HCT116 (cell line): Measurements from ENCODE around the gene ZNRF2. TPM values are rescaled to one million over a fixed set of nuclear protein-coding genes. Genes with fewer than 3 reads are reported as not detected.

Source experiments
- ATAC-seq: fragments of 200-7000 bp; cut with Tn5 transposase; 2 replicates; pipeline ENCODE4 v1.9.1; 2020; ENCODE audit warnings: mild to moderate bottlenecking, moderate library complexity
- BruUV-seq: library from RNA; stranded (reverse); fragments of 400-500 nt; replicated peaks from 2 replicates; lab custom pipeline; 2021; lab: Mats Ljungman, UMichigan
- CTCF ChIA-PET: fragments of 300-600 bp; sonication (Branson Sonifier 250); formaldehyde crosslinking; loops from one replicate; lab custom pipeline; 2021; ENCODE audit warnings: antibody characterized with exemption; lab: Charles Lee
- POLR2A ChIA-PET: fragments of 300-600, 350-600 bp; sonication (Branson Sonifier 250); formaldehyde crosslinking; loops from one replicate; lab custom pipeline; 2021; ENCODE audit warnings: antibody characterized with exemption; lab: Charles Lee
- RAD21 ChIA-PET, 2 experiments: fragments of 300-600 bp; sonication (Branson Sonifier 250); formaldehyde crosslinking; loops; one replicate each; lab custom pipeline; 2023; ENCODE audit warnings: low total read pairs in 2 of 2; ENCODE audit not compliant: uncharacterized antibody in 2 of 2, unreplicated experiment in 2 of 2, low non-redundant PET in 1 of 2; lab: Charles Lee
- DNase-seq: peaks from one replicate; pipeline ENCODE4 v3.0.0-alpha.2; 2010; ENCODE audit warnings: low read depth, low spot score
- H2AFZ ChIP-seq: fragments of 200-600 bp; shearing (Covaris generic), sonication (generic); 2 replicates; pipeline ENCODE4 v1.6.1; 2017; ENCODE audit warnings: low read depth, mixed run types, mixed read lengths, antibody characterized with exemption, low read length; ENCODE audit not compliant: poor library complexity, severe bottlenecking
- H3K27ac ChIP-seq: 2 replicates; pipeline ENCODE4 v1.5.1; 2012; ENCODE audit warnings: low read depth, low read length
- H3K27me3 ChIP-seq: fragments of 200-600 bp; sonication (generic); 2 replicates; pipeline ENCODE4 v1.6.1; 2016; ENCODE audit warnings: mixed run types, low read length, mixed read lengths; ENCODE audit not compliant: insufficient read depth
- H3K36me3 ChIP-seq, 2 experiments: fragments of 200-500 bp in 1 of 2; fragments of 200-600 bp in 1 of 2; sonication (Bioruptor generic) in 1 of 2; sonication (generic) in 1 of 2; 2 replicates each; pipeline versions ENCODE4 v1.5.1 to v1.6.1; 2014 to 2016; ENCODE audit warnings: low read length in 2 of 2, inconsistent platforms in 1 of 2, mixed read lengths in 1 of 2, mixed run types in 1 of 2; ENCODE audit not compliant: insufficient read depth in 2 of 2, control insufficient read depth in 1 of 2
- H3K4me1 ChIP-seq, 2 experiments: fragments of 200-600 bp in 1 of 2; sonication (generic) in 1 of 2; 2 replicates each; pipeline versions ENCODE4 v1.5.1 to v1.6.1; 2012 to 2017; ENCODE audit warnings: low read length in 2 of 2, inconsistent platforms in 1 of 2, mild to moderate bottlenecking in 1 of 2, mixed read lengths in 1 of 2, mixed run types in 1 of 2, moderate library complexity in 1 of 2; ENCODE audit not compliant: insufficient read depth in 2 of 2, control insufficient read depth in 1 of 2
- H3K4me2 ChIP-seq: fragments of 200-600 bp; sonication (generic); 2 replicates; pipeline ENCODE4 v1.6.1; 2017; ENCODE audit warnings: mixed run types, low read length, mixed read lengths
- H3K4me3 ChIP-seq, 2 experiments: fragments of 200-600 bp in 1 of 2; sonication (generic) in 1 of 2; replicated peaks in 1 of 2; 2 replicates each; pipeline ENCODE4 v1.5.1; 2011 to 2016; ENCODE audit warnings: low read length in 2 of 2, control low read depth in 1 of 2, low read depth in 1 of 2, mild to moderate bottlenecking in 1 of 2, mixed read lengths in 1 of 2, mixed run types in 1 of 2
- H3K79me2 ChIP-seq: fragments of 200-600 bp; sonication (generic); 2 replicates; pipeline ENCODE4 v1.6.1; 2017; ENCODE audit warnings: mild to moderate bottlenecking, mixed run types, low read length, moderate library complexity, mixed read lengths; ENCODE audit not compliant: insufficient read depth
- H3K9ac ChIP-seq: fragments of 200-600 bp; sonication (generic); 2 replicates; pipeline ENCODE4 v1.6.1; 2016; ENCODE audit warnings: low read length, mixed read lengths
- H3K9me2 ChIP-seq: fragments of 200-600 bp; sonication (generic), shearing (Covaris generic); 2 replicates; pipeline ENCODE4 v1.6.1; 2017; ENCODE audit warnings: mixed run types, mild to moderate bottlenecking, moderate library complexity; ENCODE audit not compliant: insufficient read depth
- H3K9me3 ChIP-seq, 2 experiments: fragments of 200-500 bp in 1 of 2; fragments of 200-600 bp in 1 of 2; sonication (Bioruptor generic) in 1 of 2; sonication (generic) in 1 of 2; 2 replicates each; pipeline ENCODE4 v1.6.1; 2014 to 2017; ENCODE audit warnings: low read length in 2 of 2, mixed read lengths in 2 of 2, inconsistent platforms in 1 of 2, low read depth in 1 of 2, mild to moderate bottlenecking in 1 of 2, mixed run types in 1 of 2, moderate library complexity in 1 of 2; ENCODE audit not compliant: control insufficient read depth in 1 of 2, insufficient read depth in 1 of 2
- H4K20me1 ChIP-seq: fragments of 200-600 bp; sonication (generic), shearing (Covaris generic); 2 replicates; pipeline ENCODE4 v1.6.1; 2017; ENCODE audit warnings: mixed run types, mild to moderate bottlenecking, moderate library complexity; ENCODE audit not compliant: insufficient read depth
- CBX3 ChIP-seq: IDR thresholded peaks from 2 replicates; pipeline ENCODE4 v1.6.1; 2012; ENCODE audit warnings: low read depth
- CEBPB ChIP-seq: IDR thresholded peaks from 2 replicates; pipeline ENCODE4 v1.6.1; 2012; ENCODE audit warnings: low read depth
- EGR1 ChIP-seq: IDR thresholded peaks from 2 replicates; pipeline ENCODE4 v1.6.1; 2012; ENCODE audit warnings: low read depth
- EZH2 ChIP-seq: fragments of 200-600 bp; sonication (generic); IDR thresholded peaks from 2 replicates; pipeline ENCODE4 v1.6.1; 2017; ENCODE audit warnings: antibody characterized with exemption, mixed run types
- EZH2phosphoT487 ChIP-seq: fragments of 200-600 bp; IDR thresholded peaks from 2 replicates; pipeline ENCODE4 v1.6.1; 2018; ENCODE audit warnings: antibody characterized with exemption, borderline replicate concordance
- FOSL1 ChIP-seq: IDR thresholded peaks from 2 replicates; pipeline ENCODE4 v1.6.1; 2012; ENCODE audit warnings: low read depth
- POLR2A ChIP-seq: IDR thresholded peaks from 2 replicates; pipeline ENCODE4 v1.7.0; 2011; ENCODE audit warnings: borderline replicate concordance; ENCODE audit not compliant: insufficient read depth, insufficient read length; ENCODE audit errors: extremely low read depth
- POLR2AphosphoS5 ChIP-seq: IDR thresholded peaks from 2 replicates; pipeline ENCODE4 v1.6.1; 2011; ENCODE audit warnings: mild to moderate bottlenecking, low read depth, low read length, moderate library complexity
- RAD21 ChIP-seq: IDR thresholded peaks from 2 replicates; pipeline ENCODE4 v1.6.1; 2012; ENCODE audit warnings: low read depth, mild to moderate bottlenecking
- SP1 ChIP-seq: IDR thresholded peaks from 2 replicates; pipeline ENCODE4 v1.6.1; 2012; ENCODE audit warnings: low read depth
- SRF ChIP-seq: IDR thresholded peaks from 2 replicates; pipeline ENCODE4 v1.6.1; 2012; ENCODE audit warnings: low read depth
- YY1 ChIP-seq: IDR thresholded peaks from 2 replicates; pipeline ENCODE4 v1.6.1; 2011; ENCODE audit warnings: low read length, low read depth, moderate library complexity, mild to moderate bottlenecking; ENCODE audit not compliant: insufficient replicate concordance; ENCODE audit errors: extremely low read depth
- ZFX ChIP-seq: fragments of 450-650 bp; IDR thresholded peaks from 2 replicates; pipeline ENCODE4 v1.6.1; 2017
- intact Hi-C: fragments of 100-400 bp; cut with micrococcal nuclease; formaldehyde crosslinking; loops from 2 replicates; pipeline ENCODE4 v1.10.0; 2022
- total RNA-seq: library from RNA; stranded (reverse); gene quantifications from one replicate; pipeline ENCODE4 v1.2.1, GENCODE V29; 2021; ENCODE audit not compliant: unreplicated experiment
- TF ChIP-seq, protein P1 (sequence below): IDR thresholded peaks from 2 replicates; pipeline ENCODE4 v1.6.1; 2012; ENCODE audit warnings: low read depth
- TF ChIP-seq, protein P2 (sequence below): IDR thresholded peaks from 2 replicates; pipeline ENCODE4 v1.6.1; 2011; ENCODE audit warnings: mild to moderate bottlenecking, low read length, moderate library complexity; ENCODE audit not compliant: insufficient replicate concordance; ENCODE audit errors: extremely low read depth
- TF ChIP-seq, protein P3 (sequence below): IDR thresholded peaks from 2 replicates; pipeline ENCODE4 v1.6.1; 2012

The ZNRF2 gene
- total RNA-seq, 1 experiment from 2014 or later: 10.2 TPM

DNA sequence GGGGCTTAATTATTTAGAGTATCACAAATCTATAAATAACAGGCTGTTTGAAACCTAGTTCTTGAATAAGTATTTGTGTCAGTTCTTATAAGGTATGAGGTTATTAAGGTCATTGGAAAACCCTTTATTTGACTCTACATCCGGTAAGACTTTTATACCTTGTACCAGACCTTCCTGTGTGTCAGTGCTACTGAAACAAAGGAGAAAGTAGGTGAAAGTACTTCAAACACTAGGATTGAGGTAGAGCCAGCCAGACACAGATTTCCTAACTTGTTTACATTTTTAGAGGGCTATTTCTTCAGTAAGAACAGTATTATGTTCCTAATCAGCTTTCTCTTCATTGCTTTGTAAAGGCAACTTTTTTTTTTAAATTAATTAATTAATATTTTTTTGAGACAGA lies 93.9 kb downstream of the ZNRF2 start:
- TF ChIP-seq, protein P1, sequence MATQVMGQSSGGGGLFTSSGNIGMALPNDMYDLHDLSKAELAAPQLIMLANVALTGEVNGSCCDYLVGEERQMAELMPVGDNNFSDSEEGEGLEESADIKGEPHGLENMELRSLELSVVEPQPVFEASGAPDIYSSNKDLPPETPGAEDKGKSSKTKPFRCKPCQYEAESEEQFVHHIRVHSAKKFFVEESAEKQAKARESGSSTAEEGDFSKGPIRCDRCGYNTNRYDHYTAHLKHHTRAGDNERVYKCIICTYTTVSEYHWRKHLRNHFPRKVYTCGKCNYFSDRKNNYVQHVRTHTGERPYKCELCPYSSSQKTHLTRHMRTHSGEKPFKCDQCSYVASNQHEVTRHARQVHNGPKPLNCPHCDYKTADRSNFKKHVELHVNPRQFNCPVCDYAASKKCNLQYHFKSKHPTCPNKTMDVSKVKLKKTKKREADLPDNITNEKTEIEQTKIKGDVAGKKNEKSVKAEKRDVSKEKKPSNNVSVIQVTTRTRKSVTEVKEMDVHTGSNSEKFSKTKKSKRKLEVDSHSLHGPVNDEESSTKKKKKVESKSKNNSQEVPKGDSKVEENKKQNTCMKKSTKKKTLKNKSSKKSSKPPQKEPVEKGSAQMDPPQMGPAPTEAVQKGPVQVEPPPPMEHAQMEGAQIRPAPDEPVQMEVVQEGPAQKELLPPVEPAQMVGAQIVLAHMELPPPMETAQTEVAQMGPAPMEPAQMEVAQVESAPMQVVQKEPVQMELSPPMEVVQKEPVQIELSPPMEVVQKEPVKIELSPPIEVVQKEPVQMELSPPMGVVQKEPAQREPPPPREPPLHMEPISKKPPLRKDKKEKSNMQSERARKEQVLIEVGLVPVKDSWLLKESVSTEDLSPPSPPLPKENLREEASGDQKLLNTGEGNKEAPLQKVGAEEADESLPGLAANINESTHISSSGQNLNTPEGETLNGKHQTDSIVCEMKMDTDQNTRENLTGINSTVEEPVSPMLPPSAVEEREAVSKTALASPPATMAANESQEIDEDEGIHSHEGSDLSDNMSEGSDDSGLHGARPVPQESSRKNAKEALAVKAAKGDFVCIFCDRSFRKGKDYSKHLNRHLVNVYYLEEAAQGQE: no peak
- TF ChIP-seq POLR2A (no peak), EZH2 (no peak), CBX3 (no peak), YY1 (no peak)
- TF ChIP-seq, all 23 proteins: peak for 0
- no peak overlapping the region for H2AFZ ChIP-seq
- no peak overlapping the region for H3K27ac ChIP-seq
- no peaks in the 10 kb centered on the region for H3K36me3 ChIP-seq
- H3K9me3 ChIP-seq: no peaks in the 10 kb centered on the region
- no peaks in the 10 kb centered on the region for H3K27me3 ChIP-seq
- ATAC-seq: no peak
- no peak for DNase-seq
- H3K4me3 ChIP-seq: no peak overlapping the region
- intact Hi-C loops: no loop called here
- H3K4me1 ChIP-seq: no peaks in the 10 kb centered on the region
- ChIA-PET POLR2A (no interaction called here), RAD21 (no interaction called here), CTCF (no interaction called here)
- no peak overlapping the region for H3K4me2 ChIP-seq
- no peak overlapping the region for H3K9ac ChIP-seq
- BruUV-seq: no TSS peak
- no peaks in the 10 kb centered on the region for H3K79me2 ChIP-seq
- no peaks in the 10 kb centered on the region for H3K9me2 ChIP-seq
- H4K20me1 ChIP-seq: no peaks in the 10 kb centered on the region

DNA sequence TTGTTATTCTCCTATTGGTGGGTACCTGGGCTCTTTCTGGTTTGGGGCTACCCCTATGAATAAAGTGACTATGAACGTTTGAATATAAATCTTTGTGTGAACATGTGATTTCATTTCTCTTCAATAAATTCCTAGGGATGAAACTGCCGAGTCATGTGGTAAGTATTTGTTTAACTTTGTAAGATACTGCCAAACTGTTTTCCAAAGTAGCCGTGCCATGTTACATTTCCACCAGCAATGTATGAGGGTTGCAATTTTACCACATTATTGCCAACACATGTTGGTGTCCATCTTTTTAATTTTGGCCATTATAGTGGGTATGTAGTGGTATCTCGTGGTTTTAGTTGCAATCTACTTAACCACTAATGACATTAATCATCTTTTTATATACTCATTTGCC lies 94.7 kb downstream of the ZNRF2 start:
- RAD21 ChIA-PET: no interaction called here
- H3K9me2 ChIP-seq: no peaks in the 10 kb centered on the region
- TF ChIP-seq ZFX (no peak), POLR2A (no peak), EZH2phosphoT487 (no peak), SP1 (no peak), FOSL1 (no peak), EGR1 (no peak), YY1 (no peak), CEBPB (no peak), POLR2AphosphoS5 (no peak), RAD21 (no peak), CBX3 (no peak), EZH2 (no peak), SRF (no peak)
- TF ChIP-seq, protein P2, sequence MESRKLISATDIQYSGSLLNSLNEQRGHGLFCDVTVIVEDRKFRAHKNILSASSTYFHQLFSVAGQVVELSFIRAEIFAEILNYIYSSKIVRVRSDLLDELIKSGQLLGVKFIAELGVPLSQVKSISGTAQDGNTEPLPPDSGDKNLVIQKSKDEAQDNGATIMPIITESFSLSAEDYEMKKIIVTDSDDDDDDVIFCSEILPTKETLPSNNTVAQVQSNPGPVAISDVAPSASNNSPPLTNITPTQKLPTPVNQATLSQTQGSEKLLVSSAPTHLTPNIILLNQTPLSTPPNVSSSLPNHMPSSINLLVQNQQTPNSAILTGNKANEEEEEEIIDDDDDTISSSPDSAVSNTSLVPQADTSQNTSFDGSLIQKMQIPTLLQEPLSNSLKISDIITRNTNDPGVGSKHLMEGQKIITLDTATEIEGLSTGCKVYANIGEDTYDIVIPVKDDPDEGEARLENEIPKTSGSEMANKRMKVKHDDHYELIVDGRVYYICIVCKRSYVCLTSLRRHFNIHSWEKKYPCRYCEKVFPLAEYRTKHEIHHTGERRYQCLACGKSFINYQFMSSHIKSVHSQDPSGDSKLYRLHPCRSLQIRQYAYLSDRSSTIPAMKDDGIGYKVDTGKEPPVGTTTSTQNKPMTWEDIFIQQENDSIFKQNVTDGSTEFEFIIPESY: no peak
- TF ChIP-seq, protein P3, sequence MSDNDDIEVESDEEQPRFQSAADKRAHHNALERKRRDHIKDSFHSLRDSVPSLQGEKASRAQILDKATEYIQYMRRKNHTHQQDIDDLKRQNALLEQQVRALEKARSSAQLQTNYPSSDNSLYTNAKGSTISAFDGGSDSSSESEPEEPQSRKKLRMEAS: no peak
- TF ChIP-seq, all 23 proteins: peak for 0
- no peaks in the 10 kb centered on the region for H3K36me3 ChIP-seq
- no peak overlapping the region for H3K27ac ChIP-seq
- CTCF ChIA-PET: no interaction called here
- DNase-seq: no peak
- no peak overlapping the region for H3K4me2 ChIP-seq
- POLR2A ChIA-PET: no interaction called here
- intact Hi-C loops: no loop called here
- H3K4me3 ChIP-seq: no peak overlapping the region
- no peaks in the 10 kb centered on the region for H3K9me3 ChIP-seq
- no TSS peak for BruUV-seq
- H3K27me3 ChIP-seq: no peaks in the 10 kb centered on the region
- no peaks in the 10 kb centered on the region for H4K20me1 ChIP-seq
- H2AFZ ChIP-seq: no peak overlapping the region
- no peaks in the 10 kb centered on the region for H3K4me1 ChIP-seq
- H3K9ac ChIP-seq: no peak overlapping the region
- H3K79me2 ChIP-seq: no peaks in the 10 kb centered on the region
- no peak for ATAC-seq
